K562 (cell line): ENCODE results near the gene RTL10.

Source experiments
- CEBPG ChIP-seq, 3 experiments: fragments of 200-800 bp in 1 of 3; sonication (Bioruptor generic) in 1 of 3; sonication (generic) in 1 of 3; formaldehyde crosslinking in 1 of 3; IDR thresholded peaks in 2 of 3; conservative IDR thresholded peaks in 1 of 3; 2 replicates each; pipeline versions ENCODE4 v1.6.1 to v1.8.0; 2016 to 2022; ENCODE audit warnings: missing compliant biosample characterization in 2 of 3, missing genetic modification characterization in 2 of 3, mild to moderate bottlenecking in 1 of 3, missing genetic modification reagents in 1 of 3
- CTCF ChIP-seq, 3 experiments: IDR thresholded peaks in 2 of 3; conservative IDR thresholded peaks in 1 of 3; 2 replicates each; pipeline ENCODE4 v1.5.1; 2011 to 2012; ENCODE audit warnings: low read length in 3 of 3, mild to moderate bottlenecking in 3 of 3, control low read depth in 2 of 3, improper control_type of control experiment in 1 of 3, inconsistent platforms in 1 of 3, low read depth in 1 of 3, mixed read lengths in 1 of 3, moderate library complexity in 1 of 3; ENCODE audit not compliant: insufficient read depth in 2 of 3
- EZH2 ChIP-seq: IDR thresholded peaks from 2 replicates; pipeline ENCODE4 v1.6.1; 2012; ENCODE audit warnings: low read depth, mild to moderate bottlenecking, inconsistent platforms, low read length, borderline replicate concordance
- KAT7 ChIP-seq: sonication (generic); formaldehyde crosslinking; IDR thresholded peaks from 2 replicates; pipeline ENCODE4 v1.8.0; 2022; ENCODE audit warnings: missing genetic modification reagents, mild to moderate bottlenecking, borderline replicate concordance
- NFE2L1 ChIP-seq: fragments of 450-650 bp; IDR thresholded peaks from 2 replicates; pipeline ENCODE4 v1.6.1; 2016; ENCODE audit warnings: missing genetic modification characterization, low read depth, mild to moderate bottlenecking, missing compliant biosample characterization, moderate library complexity, borderline replicate concordance
- PKNOX1 ChIP-seq: fragments of 450-650 bp; IDR thresholded peaks from 2 replicates; pipeline ENCODE4 v1.6.1; 2016
- RAD21 ChIP-seq, 2 experiments: fragments of 250-450 bp in 1 of 2; fragments of 450-650 bp in 1 of 2; sonication (Bioruptor Pico) in 1 of 2; formaldehyde crosslinking in 1 of 2; IDR thresholded peaks in 1 of 2; conservative IDR thresholded peaks in 1 of 2; 2 replicates each; pipeline versions ENCODE4 v1.4.0 to v1.8.0; 2020 to 2022; ENCODE audit warnings: mild to moderate bottlenecking in 2 of 2, moderate library complexity in 1 of 2
- SIN3A ChIP-seq, 2 experiments: fragments of 150-350 bp in 1 of 2; IDR thresholded peaks; 2 replicates each; pipeline ENCODE4 v1.6.1; 2011 to 2016; ENCODE audit warnings: borderline replicate concordance in 2 of 2, low read depth in 2 of 2, low read length in 2 of 2, mild to moderate bottlenecking in 2 of 2, moderate library complexity in 2 of 2; ENCODE audit not compliant: control insufficient read depth in 1 of 2
- TAF9B ChIP-seq: fragments of 450-650 bp; IDR thresholded peaks from 2 replicates; pipeline ENCODE4 v1.6.1; 2018; ENCODE audit warnings: mild to moderate bottlenecking; ENCODE audit not compliant: partially characterized antibody
- TFAP4 ChIP-seq: sonication (generic); formaldehyde crosslinking; IDR thresholded peaks from 2 replicates; pipeline ENCODE4 v1.8.0; 2022; ENCODE audit warnings: missing genetic modification reagents, mild to moderate bottlenecking, moderate library complexity, borderline replicate concordance
- ZNF175 ChIP-seq: fragments of 200-800 bp; sonication (Bioruptor generic); IDR thresholded peaks from 2 replicates; pipeline ENCODE4 v1.6.1; 2016; ENCODE audit warnings: low read depth, mild to moderate bottlenecking, missing genetic modification characterization, missing compliant biosample characterization
- ZNF239 ChIP-seq: fragments of 250-450 bp; sonication (Bioruptor Pico); IDR thresholded peaks from 2 replicates; pipeline ENCODE4 v1.4.0; 2020; ENCODE audit warnings: mild to moderate bottlenecking

- TF ChIP-seq ZNF175 (no peak), CTCF (IDR thresholded peaks at IDR 0.05 in 2 of 3, conservative IDR thresholded peaks at IDR 0.05 in 1 of 3; ENCODE audit: insufficient read depth in 2 of 3, low read depth in 1 of 3, low read length in 3 of 3) (no peak), KAT7 (no peak), EZH2 (no peak), TAF9B (no peak), NFE2L1 (tag) (no peak), TFAP4 (CRISPR knock-in tag) (no peak), RAD21 (CRISPR knock-in tag; conservative IDR thresholded peaks at IDR 0.05 in 1 of 2, IDR thresholded peaks at IDR 0.05 in 1 of 2) (no peak), SIN3A (IDR thresholded peaks at IDR 0.05; ENCODE audit: borderline replicate concordance in 2 of 2, control insufficient read depth in 1 of 2, low read depth in 2 of 2, low read length in 2 of 2) (no peak), ZNF239 (no peak), CEBPG (CRISPR knock-in tag; IDR thresholded peaks at IDR 0.05) (no peak), CEBPG (tag; conservative IDR thresholded peaks at IDR 0.05 in 1 of 2, IDR thresholded peaks at IDR 0.05 in 1 of 2) (no peak), PKNOX1 (no peak)
Observed at GRCh38 chr22:19834599-19834998, 20.1 kb downstream of the RTL10 start.
